HepG2 (cell line): Measurements from ENCODE around the gene DDR2. TPM values are rescaled to one million over a fixed set of nuclear protein-coding genes. Genes with fewer than 3 reads are reported as not detected.

ENCODE experiments used
- AGO1 ChIP-seq: fragments of 200-400 bp; formaldehyde crosslinking; IDR thresholded peaks from 2 replicates; pipeline ENCODE4 v1.6.1; 2017; ENCODE audit warnings: mild to moderate bottlenecking, low read depth, low read length, moderate library complexity; ENCODE audit not compliant: poor library complexity, severe bottlenecking
- BCLAF1 ChIP-seq: fragments of 450-650 bp; IDR thresholded peaks from 2 replicates; pipeline ENCODE4 v1.6.1; 2017; ENCODE audit warnings: mild to moderate bottlenecking
- BRD4 ChIP-seq: sonication (generic); formaldehyde crosslinking; IDR thresholded peaks from 2 replicates; pipeline ENCODE4 v1.4.0; 2020; ENCODE audit warnings: missing genetic modification reagents
- E2F1 ChIP-seq: sonication (generic); formaldehyde crosslinking; IDR thresholded peaks from 2 replicates; pipeline ENCODE4 v1.5.0; 2020; ENCODE audit warnings: missing genetic modification reagents
- EZH2 ChIP-seq: conservative IDR thresholded peaks from 2 replicates; pipeline ENCODE4 v1.6.1; 2012; ENCODE audit warnings: mild to moderate bottlenecking, low read depth, low read length, moderate library complexity
- IRF2 ChIP-seq: IDR thresholded peaks from 2 replicates; pipeline ENCODE4 v1.6.1; 2018; ENCODE audit warnings: missing genetic modification reagents, missing compliant biosample characterization
- KLF15 ChIP-seq: sonication (generic); formaldehyde crosslinking; IDR thresholded peaks from 2 replicates; pipeline ENCODE4 v1.8.1; 2023; ENCODE audit warnings: borderline replicate concordance, mild to moderate bottlenecking, inconsistent platforms, missing genetic modification reagents, mixed read lengths
- LBX2 ChIP-seq: sonication (generic); formaldehyde crosslinking; IDR thresholded peaks from 2 replicates; pipeline ENCODE4 v1.5.0; 2020; ENCODE audit warnings: missing genetic modification reagents, mild to moderate bottlenecking, borderline replicate concordance
- SMC3 ChIP-seq: IDR thresholded peaks from 2 replicates; pipeline ENCODE4 v1.6.1; 2011; ENCODE audit warnings: low read length, improper control_type of control experiment
- ZNF382 ChIP-seq: sonication (generic); formaldehyde crosslinking; IDR thresholded peaks from 2 replicates; pipeline ENCODE4 v1.5.0; 2020; ENCODE audit warnings: missing genetic modification reagents, mild to moderate bottlenecking, borderline replicate concordance
- ZNF672 ChIP-seq: sonication (generic); formaldehyde crosslinking; IDR thresholded peaks from 2 replicates; pipeline ENCODE4 v1.8.1; 2022; ENCODE audit warnings: missing genetic modification reagents
- ZNF772 ChIP-seq: sonication (generic); formaldehyde crosslinking; IDR thresholded peaks from 2 replicates; pipeline ENCODE4 v1.5.0; 2020; ENCODE audit warnings: mild to moderate bottlenecking, missing genetic modification reagents
- polyA plus RNA-seq, 8 experiments: library from polyadenylated mRNA; depleted of rRNA in 3 of 8; stranded (reverse) in 7 of 8; unstranded in 1 of 8; fragments of >200 nt; fragmentation: Illumina TruSeq in 4 of 8; extraction: Trizol in 4 of 8; gene quantifications; 2 replicates each; pipeline versions ENCODE4 v1.2.1 to v1.2.3, GENCODE V29; 2011 to 2016; ENCODE audit warnings: low read depth in 4 of 8, missing spikeins in 1 of 8, mixed read lengths in 1 of 8; ENCODE audit not compliant: insufficient read depth in 1 of 8
- total RNA-seq, 5 experiments: library from RNA; depleted of rRNA; stranded (reverse); fragments of >200 nt; fragmentation: Illumina TruSeq; extraction: Trizol; gene quantifications; 2 replicates each; pipeline ENCODE4 v1.2.3, GENCODE V29; 2016; ENCODE audit warnings: low read depth in 1 of 5
- TF ChIP-seq, protein P1 (sequence below): IDR thresholded peaks from 2 replicates; pipeline ENCODE4 v1.4.0; 2020; ENCODE audit warnings: mild to moderate bottlenecking, missing genetic modification reagents
- TF ChIP-seq, protein P2 (sequence below): sonication (generic); formaldehyde crosslinking; IDR thresholded peaks from 2 replicates; pipeline ENCODE4 v1.5.1; 2020; ENCODE audit warnings: mild to moderate bottlenecking, missing genetic modification reagents, borderline replicate concordance

The DDR2 gene
- total and polyA plus RNA-seq, 2 of the 13 experiments (the other 11 are each of a cell fraction or from before 2014, with no cell fraction given) = 0.36 to 0.38 TPM

- TF ChIP-seq, protein P1, sequence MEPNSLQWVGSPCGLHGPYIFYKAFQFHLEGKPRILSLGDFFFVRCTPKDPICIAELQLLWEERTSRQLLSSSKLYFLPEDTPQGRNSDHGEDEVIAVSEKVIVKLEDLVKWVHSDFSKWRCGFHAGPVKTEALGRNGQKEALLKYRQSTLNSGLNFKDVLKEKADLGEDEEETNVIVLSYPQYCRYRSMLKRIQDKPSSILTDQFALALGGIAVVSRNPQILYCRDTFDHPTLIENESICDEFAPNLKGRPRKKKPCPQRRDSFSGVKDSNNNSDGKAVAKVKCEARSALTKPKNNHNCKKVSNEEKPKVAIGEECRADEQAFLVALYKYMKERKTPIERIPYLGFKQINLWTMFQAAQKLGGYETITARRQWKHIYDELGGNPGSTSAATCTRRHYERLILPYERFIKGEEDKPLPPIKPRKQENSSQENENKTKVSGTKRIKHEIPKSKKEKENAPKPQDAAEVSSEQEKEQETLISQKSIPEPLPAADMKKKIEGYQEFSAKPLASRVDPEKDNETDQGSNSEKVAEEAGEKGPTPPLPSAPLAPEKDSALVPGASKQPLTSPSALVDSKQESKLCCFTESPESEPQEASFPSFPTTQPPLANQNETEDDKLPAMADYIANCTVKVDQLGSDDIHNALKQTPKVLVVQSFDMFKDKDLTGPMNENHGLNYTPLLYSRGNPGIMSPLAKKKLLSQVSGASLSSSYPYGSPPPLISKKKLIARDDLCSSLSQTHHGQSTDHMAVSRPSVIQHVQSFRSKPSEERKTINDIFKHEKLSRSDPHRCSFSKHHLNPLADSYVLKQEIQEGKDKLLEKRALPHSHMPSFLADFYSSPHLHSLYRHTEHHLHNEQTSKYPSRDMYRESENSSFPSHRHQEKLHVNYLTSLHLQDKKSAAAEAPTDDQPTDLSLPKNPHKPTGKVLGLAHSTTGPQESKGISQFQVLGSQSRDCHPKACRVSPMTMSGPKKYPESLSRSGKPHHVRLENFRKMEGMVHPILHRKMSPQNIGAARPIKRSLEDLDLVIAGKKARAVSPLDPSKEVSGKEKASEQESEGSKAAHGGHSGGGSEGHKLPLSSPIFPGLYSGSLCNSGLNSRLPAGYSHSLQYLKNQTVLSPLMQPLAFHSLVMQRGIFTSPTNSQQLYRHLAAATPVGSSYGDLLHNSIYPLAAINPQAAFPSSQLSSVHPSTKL (CRISPR knock-in tag) = peak; percentile 41; the same call in 1 of the 2 replicates
- TF ChIP-seq BRD4 (CRISPR knock-in tag) (no peak), BCLAF1 (no peak), AGO1 (no peak), SMC3 (peak; percentile 43), E2F1 (CRISPR knock-in tag) (no peak), KLF15 (CRISPR knock-in tag) (no peak), EZH2 (no peak), ZNF382 (CRISPR knock-in tag) (no peak), ZNF672 (CRISPR knock-in tag) (no peak), ZNF772 (no peak), LBX2 (CRISPR knock-in tag) (no peak), IRF2 (CRISPR knock-in tag) (peak; percentile 45; the same call in 1 of the 2 replicates)
- TF ChIP-seq, protein P2, sequence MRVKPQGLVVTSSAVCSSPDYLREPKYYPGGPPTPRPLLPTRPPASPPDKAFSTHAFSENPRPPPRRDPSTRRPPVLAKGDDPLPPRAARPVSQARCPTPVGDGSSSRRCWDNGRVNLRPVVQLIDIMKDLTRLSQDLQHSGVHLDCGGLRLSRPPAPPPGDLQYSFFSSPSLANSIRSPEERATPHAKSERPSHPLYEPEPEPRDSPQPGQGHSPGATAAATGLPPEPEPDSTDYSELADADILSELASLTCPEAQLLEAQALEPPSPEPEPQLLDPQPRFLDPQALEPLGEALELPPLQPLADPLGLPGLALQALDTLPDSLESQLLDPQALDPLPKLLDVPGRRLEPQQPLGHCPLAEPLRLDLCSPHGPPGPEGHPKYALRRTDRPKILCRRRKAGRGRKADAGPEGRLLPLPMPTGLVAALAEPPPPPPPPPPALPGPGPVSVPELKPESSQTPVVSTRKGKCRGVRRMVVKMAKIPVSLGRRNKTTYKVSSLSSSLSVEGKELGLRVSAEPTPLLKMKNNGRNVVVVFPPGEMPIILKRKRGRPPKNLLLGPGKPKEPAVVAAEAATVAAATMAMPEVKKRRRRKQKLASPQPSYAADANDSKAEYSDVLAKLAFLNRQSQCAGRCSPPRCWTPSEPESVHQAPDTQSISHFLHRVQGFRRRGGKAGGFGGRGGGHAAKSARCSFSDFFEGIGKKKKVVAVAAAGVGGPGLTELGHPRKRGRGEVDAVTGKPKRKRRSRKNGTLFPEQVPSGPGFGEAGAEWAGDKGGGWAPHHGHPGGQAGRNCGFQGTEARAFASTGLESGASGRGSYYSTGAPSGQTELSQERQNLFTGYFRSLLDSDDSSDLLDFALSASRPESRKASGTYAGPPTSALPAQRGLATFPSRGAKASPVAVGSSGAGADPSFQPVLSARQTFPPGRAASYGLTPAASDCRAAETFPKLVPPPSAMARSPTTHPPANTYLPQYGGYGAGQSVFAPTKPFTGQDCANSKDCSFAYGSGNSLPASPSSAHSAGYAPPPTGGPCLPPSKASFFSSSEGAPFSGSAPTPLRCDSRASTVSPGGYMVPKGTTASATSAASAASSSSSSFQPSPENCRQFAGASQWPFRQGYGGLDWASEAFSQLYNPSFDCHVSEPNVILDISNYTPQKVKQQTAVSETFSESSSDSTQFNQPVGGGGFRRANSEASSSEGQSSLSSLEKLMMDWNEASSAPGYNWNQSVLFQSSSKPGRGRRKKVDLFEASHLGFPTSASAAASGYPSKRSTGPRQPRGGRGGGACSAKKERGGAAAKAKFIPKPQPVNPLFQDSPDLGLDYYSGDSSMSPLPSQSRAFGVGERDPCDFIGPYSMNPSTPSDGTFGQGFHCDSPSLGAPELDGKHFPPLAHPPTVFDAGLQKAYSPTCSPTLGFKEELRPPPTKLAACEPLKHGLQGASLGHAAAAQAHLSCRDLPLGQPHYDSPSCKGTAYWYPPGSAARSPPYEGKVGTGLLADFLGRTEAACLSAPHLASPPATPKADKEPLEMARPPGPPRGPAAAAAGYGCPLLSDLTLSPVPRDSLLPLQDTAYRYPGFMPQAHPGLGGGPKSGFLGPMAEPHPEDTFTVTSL (CRISPR knock-in tag) = 0 out of 2 replicates have a peak, but pooled peaks have one; percentile 26
Measured at GRCh38 chr1:162753001-162753658, 120.9 kb downstream of the DDR2 start (continued).
